ENCODE data around the gene PFKFB3.
"Not testable (repeated sequence)": the region's sequence is repeated elsewhere in the genome, so short reads cannot be mapped to it uniquely, and the experiment has no call there.

The PFKFB3 gene

GRCh38 chr10:6221971-6222751 is 19.4 kb downstream of the PFKFB3 start:
- DNase-seq = no peak

- no peak for DNase-seq
Measured at GRCh38 chr10:6222755-6223154, 20.0 kb downstream of the PFKFB3 start.

- DNase-seq = no peak
Measured at GRCh38 chr10:6223981-6224380, 21.2 kb downstream of the PFKFB3 start.

GRCh38 chr10:6224781-6225180 is 22.0 kb downstream of the PFKFB3 start:
- no peak for DNase-seq

GRCh38 chr10:6225263-6225814 is 22.6 kb downstream of the PFKFB3 start:
- no peak for DNase-seq

- DNase-seq = no peak
Measured at GRCh38 chr10:6226216-6226615, 23.5 kb downstream of the PFKFB3 start.

GRCh38 chr10:6227346-6227745 is 24.6 kb downstream of the PFKFB3 start:
- no peak for DNase-seq

GRCh38 chr10:6228010-6228511 is 25.3 kb downstream of the PFKFB3 start:
- DNase-seq = no peak

GRCh38 chr10:6228647-6229046 is 25.9 kb downstream of the PFKFB3 start:
- DNase-seq = no peak

- DNase-seq = no peak
Measured at GRCh38 chr10:6229290-6229689, 26.6 kb downstream of the PFKFB3 start.

GRCh38 chr10:6229746-6230145 is 27.0 kb downstream of the PFKFB3 start:
- DNase-seq = no peak

- no peak for DNase-seq
Measured at GRCh38 chr10:6230315-6230714, 27.6 kb downstream of the PFKFB3 start.

- DNase-seq = no peak
Measured at GRCh38 chr10:6231146-6231545, 28.4 kb downstream of the PFKFB3 start.

- no peak for DNase-seq
Measured at GRCh38 chr10:6231730-6232129, 29.0 kb downstream of the PFKFB3 start.

- no peak for DNase-seq
Measured at GRCh38 chr10:6232225-6232807, 29.6 kb downstream of the PFKFB3 start.

- DNase-seq = no peak
Measured at GRCh38 chr10:6232846-6233724, 30.4 kb downstream of the PFKFB3 start.

GRCh38 chr10:6233725-6234277 is 31.1 kb downstream of the PFKFB3 start:
- DNase-seq = no peak

- DNase-seq = no peak
Measured at GRCh38 chr10:6234371-6234770, 31.6 kb downstream of the PFKFB3 start.

GRCh38 chr10:6236349-6237198 is 33.8 kb downstream of the PFKFB3 start:
- no peak for DNase-seq

- no peak for DNase-seq
Measured at GRCh38 chr10:6237199-6237530, 34.4 kb downstream of the PFKFB3 start.

- DNase-seq = not testable (repeated sequence)
Measured at GRCh38 chr10:6238587-6239212, 36.0 kb downstream of the PFKFB3 start.
